Stimulated activated CD8-positive, alpha-beta memory T cell treated with anti-CD3 and anti-CD28 coated beads, Interleukin-4, amount 100 ng/mL, for 48 hours (primary cell): ENCODE results near the gene NAGS.
"Not testable (repeated sequence)": the region's sequence is repeated elsewhere in the genome, so short reads cannot be mapped to it uniquely, and the experiment has no call there.

Source experiments
- DNase-seq: peaks from one replicate; pipeline ENCODE4 v3.0.0-alpha.2; 2020

The NAGS gene

DNA sequence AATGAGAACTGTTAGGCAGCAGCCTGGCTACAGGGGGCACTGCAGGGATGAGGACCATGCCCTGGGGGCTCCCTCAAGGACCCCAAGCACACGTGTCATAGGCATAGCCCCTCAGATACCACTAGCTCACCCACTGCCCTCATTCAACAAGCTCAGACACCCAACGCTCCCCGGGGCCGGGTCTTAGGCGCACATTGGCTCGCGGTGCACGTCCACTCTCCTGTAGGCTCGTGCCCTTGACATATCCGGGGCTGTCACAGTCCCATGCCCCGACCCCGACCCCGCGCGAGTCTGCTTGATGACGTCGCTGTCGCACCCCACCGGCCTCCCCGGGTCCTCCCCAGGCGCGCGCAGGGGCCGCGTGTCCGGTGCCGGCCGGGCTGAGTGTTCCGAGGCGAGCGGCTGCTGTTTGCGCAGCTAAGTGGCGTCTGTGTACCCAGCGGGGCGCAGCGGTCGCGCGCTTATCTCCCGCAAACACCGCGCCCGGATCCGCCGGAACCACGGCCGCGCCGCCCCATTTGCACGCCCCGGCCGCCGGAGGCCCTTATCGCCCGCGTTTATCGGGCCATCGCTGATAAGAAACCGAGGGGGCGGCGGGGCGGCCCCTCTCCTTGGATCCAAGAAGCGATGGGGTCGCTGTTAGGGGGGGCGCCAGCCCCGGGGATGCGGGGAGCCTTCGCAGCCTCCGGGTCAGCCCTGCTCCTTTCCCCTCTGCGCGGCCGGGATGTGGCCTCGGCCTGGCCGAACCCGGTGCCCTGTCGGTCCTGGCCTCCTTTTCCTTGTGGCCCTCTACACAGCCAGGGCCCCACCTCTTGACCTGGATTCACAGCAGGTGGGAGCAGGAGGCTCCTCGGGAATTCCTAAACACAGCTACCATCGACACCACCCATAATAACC lies 20.7 kb upstream of the NAGS start:
- DNase-seq = peak; percentile 29

GRCh38 chr17:43984521-43984920 lies 19.9 kb upstream of the NAGS start:
- DNase-seq = no peak

DNA sequence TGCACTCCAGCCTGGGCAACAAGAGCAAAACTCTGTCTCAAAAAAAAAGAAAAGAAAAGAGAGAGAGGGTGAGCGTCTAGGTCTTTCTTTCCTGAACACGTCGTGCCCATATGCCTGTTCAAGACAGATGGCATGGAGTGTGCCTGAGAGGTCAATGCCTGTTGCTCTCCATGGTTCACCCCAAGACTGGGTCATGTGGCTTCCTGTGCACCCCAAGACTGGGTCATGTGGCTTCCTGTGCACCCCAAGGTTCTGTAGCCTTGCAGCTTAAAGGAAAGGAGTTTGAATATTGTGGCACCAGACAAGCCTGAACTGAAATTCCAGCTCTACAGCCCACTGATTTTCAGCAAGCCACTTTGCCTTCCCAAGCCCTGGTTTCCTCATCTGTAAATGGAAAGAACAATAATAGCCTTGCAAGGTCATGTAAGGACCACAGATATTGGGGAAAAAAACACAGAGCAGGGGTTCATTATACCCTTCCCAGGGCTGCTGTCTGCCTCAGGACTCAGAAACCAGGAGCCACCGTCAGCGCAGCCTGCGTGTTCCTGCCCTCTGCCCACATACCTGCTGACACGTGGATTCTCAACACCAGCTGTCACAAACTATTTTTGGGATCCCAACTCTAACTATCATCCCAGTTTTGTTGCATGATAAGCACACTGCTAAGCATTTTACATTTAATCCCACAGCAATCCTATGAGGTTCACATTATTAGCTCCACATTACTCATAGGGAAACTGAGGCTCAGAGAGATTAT lies 18.0 kb upstream of the NAGS start:
- DNase-seq = no peak

GRCh38 chr17:43987131-43988021 lies 17.0 kb upstream of the NAGS start:
- DNase-seq = no peak

DNA sequence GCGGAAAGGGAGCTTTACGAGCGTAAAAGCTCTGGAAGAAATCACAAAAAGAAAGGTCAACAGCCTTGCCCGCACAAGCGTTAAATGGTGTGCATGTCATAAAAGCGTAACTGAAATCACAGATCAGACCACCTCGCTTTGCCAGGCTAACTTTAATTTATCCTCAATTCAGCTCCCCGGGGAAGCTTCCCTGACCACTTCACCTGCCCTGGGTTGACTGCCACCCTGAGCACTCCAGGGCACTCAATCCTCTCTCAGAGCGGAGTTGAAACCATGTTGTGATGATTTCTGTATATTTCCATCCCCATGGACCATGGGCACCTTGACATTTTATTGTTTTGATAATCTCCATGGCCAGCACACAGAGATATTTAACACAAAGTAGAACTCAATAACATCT lies 16.1 kb upstream of the NAGS start:
- no peak for DNase-seq

DNA sequence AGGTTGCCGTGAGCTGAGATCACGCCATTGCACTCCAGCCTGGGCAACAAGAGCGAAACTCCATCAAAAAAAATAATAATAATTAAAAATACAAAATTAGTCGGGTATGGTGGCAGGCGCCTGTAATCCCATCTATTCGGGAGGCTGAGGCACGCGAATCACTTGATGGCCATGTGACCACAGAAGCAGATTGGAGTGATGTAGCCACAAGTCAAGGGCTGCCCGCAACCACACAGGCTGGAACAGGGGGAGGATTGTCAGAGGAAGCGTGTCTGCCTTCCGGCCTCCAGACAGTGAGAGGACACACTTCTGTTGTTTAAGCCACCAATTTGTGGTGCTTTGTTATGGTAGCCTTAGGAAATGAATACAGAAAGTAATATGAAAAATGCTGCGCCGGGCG lies 11.8 kb upstream of the NAGS start:
- no peak for DNase-seq

- DNase-seq = peak; percentile 82
These were observed 9.9 kb upstream of the NAGS start for GRCh38 chr17:43994272-43995149.

- DNase-seq = no peak
These were observed 9.3 kb upstream of the NAGS start for GRCh38 chr17:43995150-43995471.

DNA sequence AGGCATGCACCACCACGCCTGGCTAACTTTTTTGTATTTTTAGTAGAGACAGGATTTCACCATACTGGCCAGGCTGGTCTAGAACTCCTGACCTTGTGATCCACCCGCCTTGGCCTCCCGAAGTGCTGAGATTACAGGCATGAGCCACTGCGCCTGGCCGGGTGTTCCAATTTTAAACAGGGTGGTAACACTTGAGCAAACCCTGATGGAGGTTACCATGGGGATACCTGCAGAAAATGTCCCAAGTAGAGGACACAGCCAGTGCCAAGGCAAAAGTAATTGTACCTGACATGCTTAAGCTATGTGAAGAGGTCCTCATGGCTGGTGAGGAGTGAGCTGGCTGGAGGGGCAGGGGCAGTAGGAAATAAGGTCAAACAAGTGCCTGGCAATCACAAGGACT lies 7.2 kb upstream of the NAGS start:
- not testable (repeated sequence) for DNase-seq

GRCh38 chr17:43998552-43998951 lies 5.9 kb upstream of the NAGS start:
- no peak for DNase-seq

- DNase-seq = no peak
These were observed 5.4 kb upstream of the NAGS start for GRCh38 chr17:43999024-43999423.

GRCh38 chr17:44000141-44000860 lies 4.1 kb upstream of the NAGS start:
- DNase-seq = no peak

DNA sequence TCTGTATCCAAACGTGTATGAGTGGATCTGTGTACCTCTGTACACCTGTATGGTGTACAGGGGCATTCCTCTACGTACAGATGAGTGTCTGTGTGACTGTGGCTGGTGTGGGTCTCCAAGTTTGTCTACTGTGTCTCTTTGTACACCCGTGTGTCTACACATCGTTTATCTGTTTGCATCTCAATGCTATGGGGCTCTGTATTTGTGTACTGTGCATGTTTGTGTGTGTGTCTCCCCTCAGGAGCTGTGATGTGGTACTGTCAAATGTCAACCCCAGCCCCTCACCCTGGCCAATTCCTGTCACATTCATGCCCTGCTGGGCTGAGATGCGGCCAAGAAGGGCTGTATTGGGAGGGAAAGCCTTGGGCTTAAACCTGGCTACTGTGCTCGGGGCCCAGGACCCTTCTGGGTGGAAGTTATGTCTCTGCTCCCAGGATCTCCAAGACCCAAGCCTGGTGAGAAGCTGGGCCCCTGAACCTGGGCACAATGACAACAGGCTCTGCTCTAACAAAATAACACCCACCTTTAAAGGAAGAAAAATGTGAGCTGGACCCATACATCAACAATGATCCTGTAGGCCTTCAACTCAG lies 3.5 kb upstream of the NAGS start:
- no peak for DNase-seq

DNA sequence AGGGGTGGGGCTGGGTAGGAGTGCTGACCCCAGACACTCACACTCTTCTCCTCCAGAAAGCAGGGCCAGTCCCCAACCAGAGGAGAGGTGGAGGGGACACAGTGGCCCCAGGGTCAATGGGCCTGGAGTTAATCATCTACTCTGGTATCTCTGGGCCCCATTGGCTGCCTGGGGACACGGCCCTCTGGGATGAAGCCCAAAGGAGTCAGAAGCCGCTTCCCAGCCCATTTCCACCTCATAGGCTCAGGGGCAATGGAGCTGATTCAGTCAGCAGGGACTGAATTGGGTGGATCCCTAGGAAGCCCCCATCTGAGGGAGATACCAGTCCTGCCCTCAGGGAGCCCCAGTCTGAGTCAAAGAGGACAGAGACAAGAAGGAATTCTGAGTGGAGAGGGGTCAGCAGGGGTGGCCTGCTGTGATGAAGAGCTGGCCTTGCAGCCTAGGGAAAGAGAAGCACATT lies 2.9 kb upstream of the NAGS start:
- DNase-seq = no peak

- DNase-seq = no peak
These were observed 2.1 kb upstream of the NAGS start for GRCh38 chr17:44002141-44002848.

DNA sequence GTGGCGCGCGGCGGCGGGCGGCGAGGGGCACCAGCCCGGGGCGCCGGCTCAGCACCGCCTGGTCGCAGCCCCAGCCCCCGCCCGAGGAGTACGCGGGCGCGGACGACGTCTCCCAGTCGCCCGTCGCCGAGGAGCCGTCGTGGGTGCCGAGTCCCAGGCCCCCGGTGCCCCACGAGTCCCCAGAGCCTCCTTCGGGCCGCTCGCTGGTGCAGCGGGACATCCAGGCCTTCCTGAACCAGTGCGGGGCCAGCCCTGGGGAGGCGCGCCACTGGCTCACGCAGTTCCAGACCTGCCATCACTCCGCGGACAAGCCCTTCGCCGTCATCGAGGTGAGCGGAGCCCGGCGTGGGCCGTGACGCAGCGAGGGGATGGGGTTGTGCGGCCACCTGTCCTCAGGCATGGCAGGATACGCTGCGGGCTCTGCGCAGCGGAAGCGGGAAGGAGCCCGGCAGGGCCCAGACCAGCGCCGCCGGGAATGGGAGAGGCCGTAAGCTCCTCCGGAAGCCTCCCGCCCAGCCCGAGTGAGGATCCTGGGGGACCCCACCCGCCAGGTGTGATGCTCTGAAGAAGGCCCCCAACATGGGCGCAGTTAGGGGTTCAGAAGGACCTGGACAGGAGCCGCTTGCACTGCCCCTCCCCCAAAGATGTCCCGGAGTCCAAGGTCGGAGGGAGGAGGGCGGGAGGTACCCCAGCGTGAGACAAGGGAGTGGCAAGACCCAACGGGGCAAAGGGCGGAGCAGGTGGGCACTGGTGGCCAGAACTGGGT lies 522 bp downstream of the NAGS start:
- peak; percentile 38 for DNase-seq

GRCh38 chr17:44005527-44006271 lies 1.3 kb downstream of the NAGS start:
- DNase-seq = peak; percentile 55

GRCh38 chr17:44006272-44006597 lies 1.8 kb downstream of the NAGS start:
- peak; percentile 47 for DNase-seq
